ENCODE data around the gene PTCD2. TPM values are rescaled to one million over a fixed set of nuclear protein-coding genes. Genes with fewer than 3 reads are reported as not detected.

Gene PTCD2
- total RNA-seq, 1 experiment from 2014 or later = 19.3 TPM

DNA sequence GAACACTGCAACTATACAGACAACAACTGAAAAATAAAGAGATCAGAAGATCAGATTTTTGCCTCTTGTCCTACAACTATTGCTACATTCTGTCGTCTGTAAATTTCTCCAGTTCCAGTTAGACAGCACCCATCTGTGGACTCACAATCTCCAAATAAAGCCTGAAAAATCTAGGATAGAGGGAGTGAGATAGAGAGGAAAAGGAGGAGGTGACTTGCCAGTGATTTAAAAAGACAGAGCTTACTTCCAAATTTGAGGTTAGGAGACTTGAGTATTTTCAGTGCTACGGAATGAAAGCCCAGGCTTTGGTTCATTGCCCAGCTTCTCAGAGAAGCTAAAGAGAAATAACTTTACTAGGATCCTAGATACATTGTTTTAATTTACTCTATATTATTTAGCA lies 63.6 kb downstream of the PTCD2 start (continued):
- TF ChIP-seq, protein P1, sequence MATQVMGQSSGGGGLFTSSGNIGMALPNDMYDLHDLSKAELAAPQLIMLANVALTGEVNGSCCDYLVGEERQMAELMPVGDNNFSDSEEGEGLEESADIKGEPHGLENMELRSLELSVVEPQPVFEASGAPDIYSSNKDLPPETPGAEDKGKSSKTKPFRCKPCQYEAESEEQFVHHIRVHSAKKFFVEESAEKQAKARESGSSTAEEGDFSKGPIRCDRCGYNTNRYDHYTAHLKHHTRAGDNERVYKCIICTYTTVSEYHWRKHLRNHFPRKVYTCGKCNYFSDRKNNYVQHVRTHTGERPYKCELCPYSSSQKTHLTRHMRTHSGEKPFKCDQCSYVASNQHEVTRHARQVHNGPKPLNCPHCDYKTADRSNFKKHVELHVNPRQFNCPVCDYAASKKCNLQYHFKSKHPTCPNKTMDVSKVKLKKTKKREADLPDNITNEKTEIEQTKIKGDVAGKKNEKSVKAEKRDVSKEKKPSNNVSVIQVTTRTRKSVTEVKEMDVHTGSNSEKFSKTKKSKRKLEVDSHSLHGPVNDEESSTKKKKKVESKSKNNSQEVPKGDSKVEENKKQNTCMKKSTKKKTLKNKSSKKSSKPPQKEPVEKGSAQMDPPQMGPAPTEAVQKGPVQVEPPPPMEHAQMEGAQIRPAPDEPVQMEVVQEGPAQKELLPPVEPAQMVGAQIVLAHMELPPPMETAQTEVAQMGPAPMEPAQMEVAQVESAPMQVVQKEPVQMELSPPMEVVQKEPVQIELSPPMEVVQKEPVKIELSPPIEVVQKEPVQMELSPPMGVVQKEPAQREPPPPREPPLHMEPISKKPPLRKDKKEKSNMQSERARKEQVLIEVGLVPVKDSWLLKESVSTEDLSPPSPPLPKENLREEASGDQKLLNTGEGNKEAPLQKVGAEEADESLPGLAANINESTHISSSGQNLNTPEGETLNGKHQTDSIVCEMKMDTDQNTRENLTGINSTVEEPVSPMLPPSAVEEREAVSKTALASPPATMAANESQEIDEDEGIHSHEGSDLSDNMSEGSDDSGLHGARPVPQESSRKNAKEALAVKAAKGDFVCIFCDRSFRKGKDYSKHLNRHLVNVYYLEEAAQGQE (IDR thresholded peaks at IDR 0.05; ENCODE audit: low read depth) = no peak

DNA sequence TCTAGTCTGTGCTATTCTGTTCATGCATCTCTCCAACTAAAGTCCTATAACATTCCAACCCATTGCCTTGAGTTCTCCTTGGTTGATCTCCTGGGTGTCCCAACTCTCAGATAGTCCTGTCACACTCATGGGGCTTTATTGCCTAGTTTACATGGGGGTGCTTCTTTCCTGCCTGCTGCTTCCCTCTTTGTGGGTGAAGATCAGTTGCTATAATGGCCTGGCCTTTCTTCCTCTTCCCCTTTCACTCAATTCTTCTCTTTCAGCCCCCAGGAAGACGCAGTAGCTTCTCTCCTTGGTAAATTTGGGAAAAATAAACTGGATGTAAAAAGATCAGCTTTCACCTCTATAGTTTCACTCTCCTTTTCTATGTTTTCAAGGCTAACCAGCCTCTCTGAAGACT lies 66.5 kb downstream of the PTCD2 start:
- Histone ChIP-seq H3K9me3 (ENCODE audit: control insufficient read depth in 1 of 2, insufficient read depth in 1 of 2, low read depth in 1 of 2, low read length in 2 of 2) (no peaks in the 10 kb centered on the region), H4K20me1 (ENCODE audit: insufficient read depth) (no peaks in the 10 kb centered on the region), H3K36me3 (ENCODE audit: control insufficient read depth in 1 of 2, insufficient read depth in 2 of 2, low read length in 2 of 2) (no peaks in the 10 kb centered on the region), H3K27ac (ENCODE audit: low read depth, low read length) (no peak overlapping the region), H3K4me2 (ENCODE audit: low read length) (no peak overlapping the region), H3K9me2 (ENCODE audit: insufficient read depth) (no peaks in the 10 kb centered on the region), H3K27me3 (ENCODE audit: insufficient read depth, low read length) (no peaks in the 10 kb centered on the region), H3K4me3 (replicated peaks in 1 of 2; ENCODE audit: low read depth in 1 of 2, low read length in 2 of 2) (no peak overlapping the region), H3K4me1 (ENCODE audit: control insufficient read depth in 1 of 2, insufficient read depth in 2 of 2, low read length in 2 of 2) (peaks cover 0 to 6% of the 10 kb centered on the region in 2 experiments; a peak in 1 of 4 replicates), H3K79me2 (ENCODE audit: insufficient read depth, low read length) (no peaks in the 10 kb centered on the region), H2AFZ (ENCODE audit: low read depth, low read length, poor library complexity, severe bottlenecking) (no peak overlapping the region), H3K9ac (ENCODE audit: low read length) (no peak overlapping the region)
- ATAC-seq = no peak
- POLR2A ChIA-PET = no interaction called here
- RAD21 ChIA-PET (ENCODE audit: low non-redundant PET in 1 of 2, low total read pairs in 2 of 2, uncharacterized antibody in 2 of 2, unreplicated experiment in 2 of 2) = no interaction called here
- intact Hi-C loops (cut with micrococcal nuclease) = no loop called here
- no TSS peak for BruUV-seq (replicated peaks)
- CTCF ChIA-PET = no interaction called here
- no peak for DNase-seq (ENCODE audit: low read depth, low spot score)
- TF ChIP-seq, protein P2, sequence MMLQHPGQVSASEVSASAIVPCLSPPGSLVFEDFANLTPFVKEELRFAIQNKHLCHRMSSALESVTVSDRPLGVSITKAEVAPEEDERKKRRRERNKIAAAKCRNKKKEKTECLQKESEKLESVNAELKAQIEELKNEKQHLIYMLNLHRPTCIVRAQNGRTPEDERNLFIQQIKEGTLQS (IDR thresholded peaks at IDR 0.05) = no peak
- TF ChIP-seq EGR1 (IDR thresholded peaks at IDR 0.05; ENCODE audit: low read depth) = no peak
- no peak for TF ChIP-seq EZH2phosphoT487 (IDR thresholded peaks at IDR 0.05; ENCODE audit: borderline replicate concordance)
- TF ChIP-seq CEBPB (IDR thresholded peaks at IDR 0.05; ENCODE audit: low read depth) = no peak
- no peak for TF ChIP-seq JUND (IDR thresholded peaks at IDR 0.05)
- TF ChIP-seq TCF7L2 (IDR thresholded peaks at IDR 0.05; ENCODE audit: borderline replicate concordance, extremely low read depth, insufficient read depth, insufficient read length) = no peak
- TF ChIP-seq, protein P3, sequence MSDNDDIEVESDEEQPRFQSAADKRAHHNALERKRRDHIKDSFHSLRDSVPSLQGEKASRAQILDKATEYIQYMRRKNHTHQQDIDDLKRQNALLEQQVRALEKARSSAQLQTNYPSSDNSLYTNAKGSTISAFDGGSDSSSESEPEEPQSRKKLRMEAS (IDR thresholded peaks at IDR 0.05) = no peak
- no peak for TF ChIP-seq POLR2AphosphoS5 (IDR thresholded peaks at IDR 0.05; ENCODE audit: low read depth, low read length)

Measured in HCT116 (cell line).